ENCODE measurements around the gene ATP11C.
"Not testable (repeated sequence)": the region's sequence is repeated elsewhere in the genome, so short reads cannot be mapped to it uniquely, and the experiment has no call there.

The ATP11C gene

GRCh38 chrX:139932901-139933796 lies at the start of gene ATP11C:
ATP11C (minus strand) TSS chrX:139933053; CDS start chrX:139932042, 1,011 bp downstream.
- peak; percentile 94 for DNase-seq
- in situ Hi-C loops (cut with MboI; ENCODE audit: low pct_unique_long_range_greater_than_20kb, low sequenced_read_pairs) = no loop called here

- in situ Hi-C loops (cut with MboI; ENCODE audit: low pct_unique_long_range_greater_than_20kb, low sequenced_read_pairs) = no loop called here
- no peak for DNase-seq
These were observed 41.6 kb upstream of the ATP11C start for GRCh38 chrX:139974471-139974870.

GRCh38 chrX:139972629-139973624 lies 40.1 kb upstream of the ATP11C start:
- in situ Hi-C loops (cut with MboI; ENCODE audit: low pct_unique_long_range_greater_than_20kb, low sequenced_read_pairs) = no loop called here
- DNase-seq = no peak

- in situ Hi-C loops (cut with MboI; ENCODE audit: low pct_unique_long_range_greater_than_20kb, low sequenced_read_pairs) = no loop called here
- DNase-seq = no peak
These were observed 39.3 kb upstream of the ATP11C start for GRCh38 chrX:139972113-139972512.

- DNase-seq = no peak
- in situ Hi-C loops (cut with MboI; ENCODE audit: low pct_unique_long_range_greater_than_20kb, low sequenced_read_pairs) = no loop called here
These were observed 38.5 kb upstream of the ATP11C start for GRCh38 chrX:139971394-139971749.

- in situ Hi-C loops (cut with MboI; ENCODE audit: low pct_unique_long_range_greater_than_20kb, low sequenced_read_pairs) = no loop called here
- DNase-seq = no peak
These were observed 36.4 kb upstream of the ATP11C start for GRCh38 chrX:139969286-139969685.

- in situ Hi-C loops (cut with MboI; ENCODE audit: low pct_unique_long_range_greater_than_20kb, low sequenced_read_pairs) = no loop called here
These were observed 34.9 kb upstream of the ATP11C start for GRCh38 chrX:139967750-139968149.

GRCh38 chrX:139967300-139967699 lies 34.4 kb upstream of the ATP11C start:
- peak; percentile 36 for DNase-seq
- in situ Hi-C loops (cut with MboI; ENCODE audit: low pct_unique_long_range_greater_than_20kb, low sequenced_read_pairs) = no loop called here

More at GRCh38 chrX:139967750-139968149, 34.9 kb upstream of the ATP11C start:
- DNase-seq = no peak

GRCh38 chrX:139966159-139966558 lies 33.3 kb upstream of the ATP11C start:
- peak; percentile 39 for DNase-seq
- in situ Hi-C loops (cut with MboI; ENCODE audit: low pct_unique_long_range_greater_than_20kb, low sequenced_read_pairs) = not testable (repeated sequence)

- DNase-seq = no peak
- in situ Hi-C loops (cut with MboI; ENCODE audit: low pct_unique_long_range_greater_than_20kb, low sequenced_read_pairs) = no loop called here
These were observed 32.6 kb upstream of the ATP11C start, which contains the start of gene CXorf66 for GRCh38 chrX:139965421-139965820. CXorf66 (minus strand) TSS chrX:139965521; CDS start chrX:139965496, 25 bp downstream.

GRCh38 chrX:139961091-139961490 lies 28.2 kb upstream of the ATP11C start:
- DNase-seq; in situ Hi-C loops (cut with MboI; ENCODE audit: low pct_unique_long_range_greater_than_20kb, low sequenced_read_pairs): not testable (repeated sequence)

- in situ Hi-C loops (cut with MboI; ENCODE audit: low pct_unique_long_range_greater_than_20kb, low sequenced_read_pairs) = no loop called here
- no peak for DNase-seq
These were observed 16.9 kb upstream of the ATP11C start for GRCh38 chrX:139949703-139950102.

GRCh38 chrX:139945075-139945474 lies 12.2 kb upstream of the ATP11C start:
- in situ Hi-C loops (cut with MboI; ENCODE audit: low pct_unique_long_range_greater_than_20kb, low sequenced_read_pairs) = no loop called here
- no peak for DNase-seq

GRCh38 chrX:139936259-139936658 lies 3.4 kb upstream of the ATP11C start:
- DNase-seq = peak; percentile 63
- in situ Hi-C loops (cut with MboI; ENCODE audit: low pct_unique_long_range_greater_than_20kb, low sequenced_read_pairs) = no loop called here

GRCh38 chrX:139933904-139934303 lies 1.1 kb upstream of the ATP11C start:
- in situ Hi-C loops (cut with MboI; ENCODE audit: low pct_unique_long_range_greater_than_20kb, low sequenced_read_pairs) = no loop called here
- DNase-seq = no peak

GRCh38 chrX:139932073-139932900 lies 566 bp downstream of the ATP11C start:
- in situ Hi-C loops (cut with MboI; ENCODE audit: low pct_unique_long_range_greater_than_20kb, low sequenced_read_pairs) = no loop called here
- DNase-seq = peak; percentile 54

- in situ Hi-C loops (cut with MboI; ENCODE audit: low pct_unique_long_range_greater_than_20kb, low sequenced_read_pairs) = no loop called here
- DNase-seq = no peak
These were observed 1.2 kb downstream of the ATP11C start for GRCh38 chrX:139931646-139932072.

- peak; percentile 78 for DNase-seq
These were observed 1.8 kb downstream of the ATP11C start for GRCh38 chrX:139930916-139931645.

More at GRCh38 chrX:139930916-139931645, 1.8 kb downstream of the ATP11C start:
- in situ Hi-C loops (cut with MboI; ENCODE audit: low pct_unique_long_range_greater_than_20kb, low sequenced_read_pairs) = no loop called here

Data from KBM-7 (cell line).